Suprapubic skin (tissue), 4 donors: ENCODE results near the gene P3H1.

Experiments used
- CTCF ChIP-seq, 2 donors: fragments of 200-600 bp in 1 of 2; fragments of 450-650 bp in 1 of 2; sonication (generic) in 1 of 2; IDR thresholded peaks; one replicate each; pipeline ENCODE4 v1.5.1; 2016 to 2019; ENCODE audit warnings: antibody characterized with exemption in 2 of 2, mild to moderate bottlenecking in 1 of 2, moderate library complexity in 1 of 2
- EP300 ChIP-seq: sonication (generic); formaldehyde crosslinking; IDR thresholded peaks from one replicate; pipeline ENCODE4 v1.6.1; 2017; ENCODE audit warnings: antibody characterized with exemption
- POLR2A ChIP-seq, 2 donors: fragments of 450-650 bp; IDR thresholded peaks; one replicate each; pipeline ENCODE4 v1.6.1; 2017; ENCODE audit warnings: antibody characterized with exemption in 2 of 2, mild to moderate bottlenecking in 2 of 2, moderate library complexity in 2 of 2
- POLR2AphosphoS5 ChIP-seq, 3 donors: sonication (generic); formaldehyde crosslinking; IDR thresholded peaks; one replicate each; pipeline ENCODE4 v1.6.1; 2017; ENCODE audit warnings: antibody characterized with exemption in 3 of 3

- TF ChIP-seq CTCF (IDR thresholded peaks at IDR 0.05) (no peak), POLR2A (IDR thresholded peaks at IDR 0.05) (no peak), POLR2AphosphoS5 (IDR thresholded peaks at IDR 0.05) (no peak), EP300 (no peak)
Observed at GRCh38 chr1:42801832-42802473, 35.1 kb upstream of the P3H1 start.
